EH (cell line): ENCODE measurements around the gene DMRTC2.

Experiments
- DNase-seq: peaks from one replicate; pipeline ENCODE4 v3.0.0-alpha.2; 2015; ENCODE audit warnings: low read depth

DMRTC2 gene

GRCh38 chr19:41890936-41891335, 46.1 kb downstream of the DMRTC2 start:
- no peak for DNase-seq

GRCh38 chr19:41892173-41892902, 47.5 kb downstream of the DMRTC2 start:
- no peak for DNase-seq

GRCh38 chr19:41893899-41894298, 49.1 kb downstream of the DMRTC2 start:
- no peak for DNase-seq

- no peak for DNase-seq
Measured at GRCh38 chr19:41894350-41894749, 49.5 kb downstream of the DMRTC2 start.

GRCh38 chr19:41895745-41896580, 51.1 kb downstream of the DMRTC2 start:
- DNase-seq: no peak

- DNase-seq: no peak
Measured at GRCh38 chr19:41896581-41896942, 51.7 kb downstream of the DMRTC2 start.

- DNase-seq: no peak
Measured at GRCh38 chr19:41897181-41897580, 52.3 kb downstream of the DMRTC2 start.

- DNase-seq: no peak
Measured at GRCh38 chr19:41897820-41898219, 53.0 kb downstream of the DMRTC2 start.

- no peak for DNase-seq
Measured at GRCh38 chr19:41898235-41898634, 53.4 kb downstream of the DMRTC2 start.
